Fibroblast of the aortic adventitia (primary cell): Measurements from ENCODE around the gene USP53. TPM values are rescaled to one million over a fixed set of nuclear protein-coding genes. Genes with fewer than 3 reads are reported as not detected.
A peak's percentile ranks its signal among the peaks of the same experiment; 100 is the strongest.

ENCODE experiments used
- DNase-seq: peaks from one replicate; pipeline ENCODE4 v3.0.0-alpha.2; 2010; ENCODE audit warnings: low read depth
- H3K4me3 ChIP-seq: 2 replicates; pipeline ENCODE4 v1.5.1; 2011; ENCODE audit warnings: low read depth, mild to moderate bottlenecking, control low read depth, low read length, moderate library complexity
- CTCF ChIP-seq: IDR thresholded peaks from 2 replicates; pipeline ENCODE4 v1.5.1; 2011; ENCODE audit warnings: mild to moderate bottlenecking, low read length, control low read depth, inconsistent platforms; ENCODE audit not compliant: insufficient read depth
- total RNA-seq: library from RNA; depleted of rRNA; stranded (reverse); fragments of >200 nt; gene quantifications from 2 replicates; pipeline ENCODE4 v1.2.3, GENCODE V29; 2012; ENCODE audit warnings: low replicate concordance

Gene USP53
- total RNA-seq, 1 donor: 69.2 TPM

DNA sequence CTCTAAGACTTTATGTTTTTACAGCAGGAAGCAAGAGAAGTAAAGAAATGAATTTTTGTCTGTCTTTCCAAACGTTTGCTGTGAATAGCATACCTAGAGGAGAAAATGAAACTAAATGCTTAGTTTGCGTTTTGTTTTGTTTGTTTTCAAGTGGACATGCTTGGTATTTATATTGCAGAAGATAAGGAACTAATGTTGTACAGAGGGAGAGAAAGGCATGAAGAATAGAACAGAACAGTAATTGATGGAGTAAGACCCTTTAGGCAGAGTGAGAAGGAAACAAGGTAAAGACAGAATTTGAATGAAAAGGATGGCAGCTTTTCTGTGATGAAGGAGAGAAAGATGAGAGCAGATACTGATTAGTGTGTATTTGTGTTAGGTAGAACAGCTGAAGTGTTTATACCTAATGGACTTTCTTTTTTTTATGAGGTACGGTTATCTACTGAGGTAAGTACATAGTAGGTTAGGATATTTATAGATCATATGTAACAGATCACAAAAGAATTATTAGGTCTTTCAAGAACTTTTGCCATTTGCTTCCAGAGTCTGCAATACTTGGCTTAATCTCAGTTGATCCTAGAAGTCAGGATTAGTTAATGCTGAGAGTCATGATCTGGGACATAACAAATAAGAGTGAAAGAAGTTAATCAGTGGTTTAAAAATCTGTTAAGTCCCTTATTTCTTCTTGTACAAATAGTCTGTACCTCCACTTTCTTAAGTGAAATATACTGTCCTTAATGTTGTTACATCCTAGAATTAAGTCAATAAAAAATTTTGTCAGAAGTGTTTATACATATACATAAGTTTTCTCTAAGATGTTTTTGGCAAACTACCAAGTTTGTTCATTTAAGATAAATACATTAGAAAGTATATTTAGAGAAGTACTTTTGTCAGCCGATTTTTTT lies 72.6 kb downstream of the USP53 start:
- TF ChIP-seq CTCF: peak; percentile 20
- DNase-seq: peak; percentile 33
- H3K4me3 ChIP-seq: peak overlapping the region; percentile 42

- DNase-seq: peak; percentile 90
- H3K4me3 ChIP-seq: no peak overlapping the region
- TF ChIP-seq CTCF: peak; percentile 57
Measured at GRCh38 chr4:119286377-119287002, 74.0 kb downstream of the USP53 start.

GRCh38 chr4:119289313-119289712 lies 76.8 kb downstream of the USP53 start:
- no peak overlapping the region for H3K4me3 ChIP-seq
- TF ChIP-seq CTCF: no peak

GRCh38 chr4:119290598-119290997 lies 78.1 kb downstream of the USP53 start:
- DNase-seq: no peak
- H3K4me3 ChIP-seq: no peak overlapping the region
- TF ChIP-seq CTCF: no peak

More at GRCh38 chr4:119289313-119289712, 76.8 kb downstream of the USP53 start:
- no peak for DNase-seq

- DNase-seq: no peak
- no peak overlapping the region for H3K4me3 ChIP-seq
- TF ChIP-seq CTCF: no peak
Measured at GRCh38 chr4:119296356-119296755, 83.8 kb downstream of the USP53 start.

GRCh38 chr4:119297795-119298194 lies 85.3 kb downstream of the USP53 start:
- DNase-seq: no peak
- H3K4me3 ChIP-seq: no peak overlapping the region
- TF ChIP-seq CTCF: no peak
